CD4-positive, alpha-beta T cell treated with Interleukin-17A for 1 hour (primary cell): ENCODE data around the gene P3H3.

ENCODE experiments used
- DNase-seq: peaks from one replicate; pipeline ENCODE4 v3.0.0-alpha.2; 2020

P3H3 gene, protein sequence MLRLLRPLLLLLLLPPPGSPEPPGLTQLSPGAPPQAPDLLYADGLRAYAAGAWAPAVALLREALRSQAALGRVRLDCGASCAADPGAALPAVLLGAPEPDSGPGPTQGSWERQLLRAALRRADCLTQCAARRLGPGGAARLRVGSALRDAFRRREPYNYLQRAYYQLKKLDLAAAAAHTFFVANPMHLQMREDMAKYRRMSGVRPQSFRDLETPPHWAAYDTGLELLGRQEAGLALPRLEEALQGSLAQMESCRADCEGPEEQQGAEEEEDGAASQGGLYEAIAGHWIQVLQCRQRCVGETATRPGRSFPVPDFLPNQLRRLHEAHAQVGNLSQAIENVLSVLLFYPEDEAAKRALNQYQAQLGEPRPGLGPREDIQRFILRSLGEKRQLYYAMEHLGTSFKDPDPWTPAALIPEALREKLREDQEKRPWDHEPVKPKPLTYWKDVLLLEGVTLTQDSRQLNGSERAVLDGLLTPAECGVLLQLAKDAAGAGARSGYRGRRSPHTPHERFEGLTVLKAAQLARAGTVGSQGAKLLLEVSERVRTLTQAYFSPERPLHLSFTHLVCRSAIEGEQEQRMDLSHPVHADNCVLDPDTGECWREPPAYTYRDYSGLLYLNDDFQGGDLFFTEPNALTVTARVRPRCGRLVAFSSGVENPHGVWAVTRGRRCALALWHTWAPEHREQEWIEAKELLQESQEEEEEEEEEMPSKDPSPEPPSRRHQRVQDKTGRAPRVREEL

DNA sequence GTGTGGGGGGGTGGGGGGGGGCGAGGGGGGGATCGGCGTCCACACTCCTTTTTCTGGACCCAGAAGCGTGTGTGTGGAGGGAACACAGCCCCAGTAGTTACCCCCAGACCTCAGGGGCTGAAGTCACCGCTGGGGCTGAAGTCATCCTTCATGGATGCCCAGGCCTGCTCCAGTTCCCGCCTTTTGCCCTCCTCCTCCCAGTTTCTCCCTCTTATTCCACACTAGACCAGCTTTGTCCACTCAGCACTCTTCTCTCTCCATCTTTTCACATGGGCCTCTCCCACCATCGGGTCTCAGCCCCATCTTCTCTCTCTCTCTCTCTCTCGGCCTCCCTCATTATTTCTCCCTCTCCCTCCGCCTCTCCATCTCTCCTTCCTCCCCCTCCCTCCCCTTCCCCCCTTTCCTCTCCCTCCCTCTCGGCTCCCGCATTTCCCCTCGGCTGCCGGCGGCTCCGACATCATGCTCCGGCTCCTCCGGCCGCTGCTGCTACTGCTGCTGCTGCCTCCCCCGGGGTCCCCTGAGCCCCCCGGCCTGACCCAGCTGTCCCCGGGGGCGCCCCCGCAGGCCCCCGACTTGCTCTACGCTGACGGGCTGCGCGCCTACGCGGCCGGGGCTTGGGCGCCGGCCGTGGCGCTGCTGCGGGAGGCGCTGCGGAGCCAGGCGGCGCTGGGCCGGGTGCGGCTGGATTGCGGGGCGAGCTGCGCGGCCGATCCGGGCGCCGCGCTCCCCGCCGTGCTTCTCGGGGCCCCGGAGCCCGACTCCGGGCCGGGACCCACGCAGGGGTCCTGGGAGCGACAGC lies at the start of gene P3H3:
Gene P3H3, plus strand, starts transcription at position 426 of the 799 bp plus-strand sequence. Its CDS starts 34 bp downstream, at position 460.
- DNase-seq: no peak

DNA sequence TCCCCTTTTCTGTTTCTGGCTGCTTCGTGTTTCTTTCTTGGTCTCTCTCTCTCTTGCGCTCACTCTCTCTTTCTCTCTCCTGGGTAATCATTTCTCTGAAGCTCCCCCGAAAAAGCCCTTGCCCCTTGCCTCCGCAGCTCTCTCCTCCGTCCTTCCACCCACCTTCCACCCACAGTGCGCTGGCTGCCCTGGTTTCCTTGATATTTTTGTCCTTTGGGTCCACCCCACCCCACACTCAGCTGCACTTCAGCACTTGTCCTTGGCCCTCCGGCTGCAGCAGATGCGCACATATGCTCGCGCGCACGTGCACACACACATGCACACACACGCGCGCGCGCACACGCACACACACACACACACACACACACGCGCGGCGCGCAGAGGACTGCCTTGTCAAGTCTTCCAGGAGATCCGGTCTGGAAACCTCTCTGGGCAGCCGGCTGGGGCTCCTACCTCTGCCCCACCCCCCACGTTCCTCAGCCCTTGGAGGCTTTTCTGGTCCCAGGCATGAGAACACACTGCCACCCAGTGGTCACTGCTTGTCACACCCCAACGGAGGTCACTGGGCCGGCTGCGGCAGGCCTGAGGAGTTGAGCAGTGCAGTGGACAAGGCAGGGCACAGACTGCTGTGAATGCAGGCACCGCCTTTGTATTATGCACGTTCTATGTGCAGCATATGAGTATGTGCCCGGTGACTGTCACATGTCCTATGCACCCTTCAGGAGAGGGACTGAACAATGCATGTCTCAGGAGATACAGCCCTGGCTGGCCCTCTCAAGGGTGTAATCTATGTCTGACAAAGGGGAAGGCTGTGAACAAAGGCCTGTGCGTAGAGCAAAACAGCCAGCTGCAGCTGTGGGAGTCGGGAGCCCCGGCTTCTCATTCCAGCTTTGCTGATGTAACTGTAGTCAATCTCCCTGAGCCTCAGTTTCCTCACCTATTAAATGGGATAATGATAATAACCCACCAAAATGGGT lies 49.3 kb upstream of the P3H3 start:
- peak; percentile 90 for DNase-seq

DNA sequence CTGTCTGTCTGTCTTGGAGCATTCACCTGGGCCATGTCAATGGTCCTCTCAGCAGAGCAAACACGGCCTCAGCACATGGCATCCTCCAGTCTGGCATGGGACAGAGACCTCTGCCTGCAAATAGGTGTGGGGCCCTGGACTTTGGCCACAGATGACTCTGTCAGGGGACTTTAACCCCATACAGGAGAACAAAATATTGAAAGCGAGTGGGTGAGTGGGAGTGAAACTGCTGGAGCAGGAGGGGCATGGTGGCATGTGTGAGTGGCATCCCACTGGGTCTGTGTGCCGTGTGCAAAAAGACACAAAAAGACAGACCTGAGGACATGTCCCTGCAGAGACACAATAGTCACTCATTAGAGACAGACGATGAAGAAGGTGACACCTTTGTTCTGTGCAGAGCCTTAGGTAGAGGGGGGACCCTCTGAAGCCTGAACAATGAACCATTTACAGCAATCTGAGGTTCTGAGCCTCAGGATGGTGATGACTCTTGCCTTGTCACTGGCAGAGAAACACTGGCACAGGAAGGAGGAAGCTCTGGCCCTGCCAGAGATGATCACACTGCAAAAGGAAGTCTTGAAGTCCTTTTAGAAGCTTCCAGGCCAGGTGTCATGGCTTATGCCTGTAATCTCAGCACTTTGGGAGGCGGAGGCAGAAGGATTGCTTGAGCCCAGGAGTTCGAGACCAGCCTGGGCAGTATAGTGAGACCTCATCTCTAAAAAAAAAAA lies 48.3 kb upstream of the P3H3 start:
- DNase-seq: no peak

DNA sequence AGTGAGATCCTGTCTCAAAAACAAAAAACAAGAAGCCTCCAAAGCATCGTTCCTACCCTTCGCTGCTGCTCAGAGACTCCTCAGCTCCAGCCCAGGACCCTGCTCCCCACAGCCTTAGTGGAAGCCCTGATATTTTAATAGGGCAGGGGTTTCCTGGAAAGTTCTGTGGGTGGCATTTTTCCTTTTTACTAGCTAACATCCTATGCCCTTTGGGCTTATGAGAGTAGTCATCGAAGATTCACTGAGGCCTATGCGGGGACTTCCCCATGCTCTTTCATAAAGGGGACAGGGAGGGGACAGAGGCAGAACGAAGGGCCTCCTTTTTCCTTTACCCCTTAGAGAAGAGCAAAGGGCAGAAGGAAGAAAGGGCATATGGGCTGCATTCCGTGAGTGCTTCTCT lies 47.6 kb upstream of the P3H3 start:
- DNase-seq: no peak

DNA sequence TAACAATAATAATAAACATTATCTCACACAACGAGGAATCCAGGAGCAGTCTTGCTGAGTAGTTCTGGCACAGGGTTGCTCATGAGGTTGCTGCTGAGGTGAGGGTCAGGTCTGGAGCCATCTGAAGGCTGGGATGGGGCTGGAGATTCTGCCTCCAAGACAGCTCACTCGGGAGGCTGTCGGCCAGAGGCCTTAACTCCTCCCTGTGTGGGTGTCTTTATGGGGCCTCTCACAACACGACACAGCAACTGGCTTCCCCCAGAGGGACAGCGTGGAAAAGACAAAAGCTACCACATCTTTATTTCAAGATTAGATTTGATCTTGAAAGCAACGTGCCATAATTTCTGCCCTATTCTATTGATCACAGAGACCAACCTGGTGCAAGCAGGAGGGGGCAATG lies 46.1 kb upstream of the P3H3 start:
- DNase-seq: no peak

DNA sequence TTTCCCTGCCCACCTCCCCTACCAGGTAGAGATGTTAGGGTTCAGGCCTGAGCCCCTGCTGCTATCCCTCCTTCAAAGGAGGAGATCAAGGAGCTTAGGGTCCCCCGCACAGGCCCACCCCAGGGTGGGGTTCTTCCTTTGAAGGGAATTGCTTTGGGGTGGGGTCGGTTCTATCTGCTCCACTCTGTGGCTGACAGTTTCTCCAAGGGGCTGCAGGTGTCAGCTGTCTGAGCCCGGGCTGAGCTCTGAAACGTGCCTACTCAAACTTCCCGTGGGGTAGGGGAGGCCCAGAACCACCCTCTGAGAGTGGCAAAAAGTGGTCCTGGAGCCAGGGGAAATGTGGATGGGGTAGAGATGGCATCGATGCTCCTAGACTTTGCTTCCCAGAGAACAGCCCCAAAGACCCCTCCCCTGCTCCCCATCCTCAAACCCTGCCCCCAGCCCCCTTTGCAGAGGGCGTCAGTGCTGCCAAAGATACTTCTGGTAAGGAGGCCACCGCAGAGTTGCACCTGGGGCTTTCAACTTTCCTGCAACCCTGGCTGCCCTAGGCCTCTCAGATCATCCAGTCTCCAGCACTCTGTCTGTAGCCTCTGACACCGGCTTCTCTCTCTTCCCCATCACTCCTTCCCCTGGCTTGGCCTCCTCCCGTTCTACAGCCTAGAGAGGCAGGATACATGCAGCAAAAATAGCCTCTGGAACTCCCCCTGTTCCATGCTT lies 45.2 kb upstream of the P3H3 start:
- DNase-seq: no peak

DNA sequence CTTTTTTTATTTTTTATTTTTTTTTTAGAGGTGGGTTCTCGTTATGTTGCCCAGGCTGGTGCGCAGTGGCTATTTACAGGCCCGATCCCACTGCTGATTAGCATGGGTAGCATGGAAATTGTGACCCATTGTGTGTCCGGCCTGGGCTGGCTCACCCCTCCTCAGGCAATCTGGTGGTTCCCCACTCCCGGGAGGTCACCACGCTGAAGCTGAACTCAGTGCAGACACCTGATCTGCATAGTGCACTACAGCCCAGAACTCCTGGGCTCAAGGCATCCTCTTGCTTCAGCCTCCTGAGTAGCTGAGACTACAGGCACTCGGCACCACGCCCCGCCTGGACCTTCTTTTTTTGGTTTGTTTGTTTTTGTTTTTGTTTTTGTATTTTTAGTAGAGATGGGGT lies 44.4 kb upstream of the P3H3 start:
- DNase-seq: no peak

DNA sequence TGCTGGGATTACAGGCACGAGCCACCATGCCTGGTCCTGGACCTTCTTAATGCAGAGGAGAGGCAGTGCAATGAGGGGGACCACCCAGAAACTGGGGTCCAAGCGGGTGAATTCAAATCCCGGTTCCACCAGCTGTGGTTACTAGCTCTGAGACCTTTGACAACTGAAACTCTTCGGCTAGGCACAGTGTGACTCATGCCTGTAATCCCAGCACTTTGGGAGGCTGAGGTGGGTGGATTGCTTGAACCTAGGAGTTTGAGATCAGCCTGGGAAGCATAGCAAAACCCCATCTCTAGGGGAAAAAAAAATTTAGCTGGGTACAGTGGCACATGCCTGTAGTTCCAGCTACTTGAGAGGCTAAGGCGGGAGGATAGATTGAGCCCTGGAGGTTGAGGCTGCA lies 43.9 kb upstream of the P3H3 start:
- no peak for DNase-seq

DNA sequence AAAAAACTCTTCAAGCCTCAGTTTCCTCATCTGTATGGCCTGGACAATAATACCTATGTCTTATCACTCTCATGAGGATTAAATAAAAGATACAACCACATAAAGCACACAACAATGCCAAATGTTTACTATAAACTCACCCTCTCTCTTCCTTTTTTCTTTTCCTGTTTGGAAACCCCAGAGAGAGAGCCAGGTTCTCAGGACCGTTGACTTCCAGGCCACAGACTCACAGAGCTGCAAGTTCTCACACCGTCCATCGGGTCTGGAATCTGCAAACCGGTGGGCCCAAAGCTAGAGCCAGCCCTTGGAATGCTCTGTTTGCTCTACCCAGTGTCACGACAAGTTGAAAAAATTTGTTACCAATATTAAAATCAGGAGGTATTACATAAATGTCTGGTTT lies 43.4 kb upstream of the P3H3 start:
- no peak for DNase-seq

DNA sequence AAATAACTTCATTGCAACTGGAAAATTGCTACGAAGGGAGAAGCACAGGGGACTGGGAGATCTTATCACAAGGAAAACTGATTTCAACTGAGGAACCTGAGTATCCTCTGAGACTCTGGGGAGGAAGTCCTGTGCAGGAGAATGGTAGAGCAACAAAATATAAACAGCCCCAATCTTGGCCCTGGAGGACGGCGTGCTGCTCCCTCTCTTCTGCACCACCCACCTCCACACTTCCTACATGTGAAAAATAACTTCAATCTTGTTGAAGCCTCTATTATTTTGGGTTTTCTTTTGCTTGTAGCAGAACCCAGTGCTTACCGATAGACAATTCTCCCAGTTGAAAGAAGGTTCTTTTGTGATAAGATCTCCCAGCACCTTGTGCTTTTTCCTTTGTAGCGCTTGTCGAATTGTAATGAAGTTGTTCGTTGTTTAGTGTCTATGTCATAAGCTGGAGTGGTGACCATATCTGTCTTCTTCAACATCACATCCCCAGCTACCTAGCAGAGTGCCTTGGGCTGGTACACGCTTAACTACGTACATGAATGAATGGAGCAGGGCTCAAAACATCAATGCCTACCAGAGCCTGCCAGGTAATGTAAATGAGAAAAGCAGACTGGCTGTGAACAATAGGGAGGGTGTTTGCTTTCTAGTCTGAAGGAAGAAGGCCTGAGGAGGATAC lies 41.7 kb upstream of the P3H3 start:
- peak; percentile 44 for DNase-seq

DNA sequence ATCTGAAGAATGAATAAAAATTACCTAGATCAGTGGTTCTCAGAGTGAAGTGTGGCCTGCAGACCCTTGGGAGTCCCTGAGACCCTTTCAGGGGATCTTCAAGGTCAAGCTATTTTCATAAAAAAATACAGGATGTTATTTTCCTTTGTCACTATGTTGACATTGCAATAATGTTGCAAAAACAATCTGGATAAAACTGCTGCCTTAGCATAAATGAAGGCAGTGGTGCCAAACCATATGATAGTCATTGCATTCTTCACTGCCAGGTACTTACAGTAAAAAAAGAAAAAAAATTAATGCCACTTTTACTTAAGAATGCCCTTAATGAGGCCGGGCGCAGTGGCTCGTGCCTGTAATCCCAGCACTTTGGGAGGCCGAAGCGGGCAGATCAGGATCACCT lies 40.9 kb upstream of the P3H3 start:
- DNase-seq: no peak

DNA sequence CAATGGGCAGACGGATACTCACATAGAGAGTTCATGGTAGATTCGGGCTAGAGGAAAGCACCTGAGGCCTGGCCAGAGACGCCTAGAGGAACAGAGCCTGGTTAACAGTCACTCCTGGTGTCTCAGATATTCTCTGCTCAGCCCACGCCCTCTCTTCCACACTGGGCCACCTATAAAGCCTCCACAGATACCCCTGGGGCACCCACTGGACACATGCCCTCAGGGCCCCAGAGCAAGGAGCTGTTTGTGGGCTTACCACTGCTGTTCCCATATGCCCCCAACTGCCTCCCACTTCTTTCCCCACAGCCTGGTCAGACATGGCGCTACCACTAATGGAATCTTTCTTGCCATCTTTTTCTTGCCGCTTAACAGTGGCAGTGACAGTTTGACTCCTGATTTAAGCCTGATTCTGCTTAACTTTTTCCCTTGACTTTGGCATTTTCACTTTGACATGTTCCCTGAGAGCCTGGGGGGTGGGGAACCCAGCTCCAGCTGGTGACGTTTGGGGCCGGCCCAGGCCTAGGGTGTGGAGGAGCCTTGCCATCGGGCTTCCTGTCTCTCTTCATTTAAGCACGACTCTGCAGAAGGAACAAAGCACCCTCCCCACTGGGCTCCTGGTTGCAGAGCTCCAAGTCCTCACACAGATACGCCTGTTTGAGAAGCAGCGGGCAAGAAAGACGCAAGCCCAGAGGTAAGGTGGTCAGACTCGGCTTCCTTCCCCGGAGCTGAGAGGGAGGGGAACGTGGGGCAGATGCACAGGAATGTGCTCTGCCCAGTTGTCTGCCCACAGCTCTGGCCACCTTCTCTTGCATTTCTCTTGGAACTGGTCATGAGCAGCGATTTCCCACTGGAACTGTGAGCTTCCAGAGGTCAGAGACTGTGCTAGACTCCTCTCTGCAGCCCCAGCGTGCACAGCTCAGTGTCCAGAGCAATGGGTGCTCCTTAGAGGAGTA lies 39.0 kb upstream of the P3H3 start, which contains the start of gene CD4:
Gene CD4, plus strand, starts transcription at position 557 of the 953 bp plus-strand sequence. CDS start 10,611 bp downstream, outside the sequence.
- DNase-seq: peak; percentile 77

DNA sequence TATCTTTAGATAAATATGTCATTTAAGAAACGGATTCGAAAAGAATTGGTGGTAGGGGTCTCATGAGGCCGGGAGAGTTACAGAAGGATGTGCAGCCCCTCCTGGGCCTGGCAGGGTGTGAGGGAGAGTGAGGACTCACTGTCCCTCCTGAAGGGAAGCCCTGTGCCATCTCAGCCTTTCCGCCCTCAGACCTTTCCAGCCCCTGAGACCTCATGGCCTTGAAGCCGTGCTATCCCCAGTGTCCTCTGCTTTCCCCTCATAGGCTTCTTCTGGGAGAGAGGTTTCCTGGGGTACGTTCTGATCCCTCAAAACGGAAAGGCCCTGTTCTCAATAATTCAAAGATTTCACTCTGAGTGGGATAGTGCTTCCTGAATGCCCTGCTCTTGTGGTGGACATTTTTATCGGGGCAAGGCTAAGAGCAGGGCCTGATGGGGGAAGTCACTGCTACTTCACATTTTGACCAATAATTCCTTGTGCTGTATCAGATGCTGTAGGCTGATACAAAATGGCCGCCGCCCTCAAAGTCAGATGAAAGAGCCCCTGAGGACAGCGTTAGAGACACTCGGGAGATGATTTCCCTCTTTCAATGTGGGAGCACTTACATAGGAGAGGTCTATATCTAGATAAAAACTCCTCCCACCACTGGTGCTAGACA lies 37.6 kb upstream of the P3H3 start:
- DNase-seq: peak; percentile 55

DNA sequence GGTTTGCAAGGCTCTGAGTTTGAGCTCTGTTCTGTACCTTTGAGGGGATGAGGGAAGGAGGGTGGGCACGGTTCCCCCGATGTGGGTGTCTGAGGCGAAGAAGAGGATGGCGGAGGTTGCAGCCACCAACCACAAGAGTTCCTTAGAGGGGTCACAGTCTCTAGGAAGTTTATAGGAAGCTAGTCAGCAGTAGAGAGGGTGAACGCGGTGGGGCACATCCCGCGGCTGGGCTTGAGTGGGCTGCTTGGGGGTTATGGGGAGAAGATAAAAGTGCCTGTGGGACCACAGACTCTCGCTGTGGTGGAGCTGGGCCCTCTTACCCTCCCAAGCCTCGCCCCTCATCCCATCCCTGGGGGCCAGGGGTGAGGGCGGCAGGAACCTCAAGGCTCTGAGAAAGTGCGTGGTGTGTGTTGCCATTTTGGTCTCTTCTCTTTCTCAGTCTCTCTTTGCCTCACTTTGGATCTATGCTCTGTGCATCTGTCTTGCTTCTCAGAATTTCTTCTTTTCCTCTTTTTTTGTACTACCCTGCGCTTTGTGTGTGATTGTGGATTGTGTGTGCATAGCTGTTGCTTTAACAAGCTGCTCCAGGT lies 36.2 kb upstream of the P3H3 start:
- DNase-seq: no peak

DNA sequence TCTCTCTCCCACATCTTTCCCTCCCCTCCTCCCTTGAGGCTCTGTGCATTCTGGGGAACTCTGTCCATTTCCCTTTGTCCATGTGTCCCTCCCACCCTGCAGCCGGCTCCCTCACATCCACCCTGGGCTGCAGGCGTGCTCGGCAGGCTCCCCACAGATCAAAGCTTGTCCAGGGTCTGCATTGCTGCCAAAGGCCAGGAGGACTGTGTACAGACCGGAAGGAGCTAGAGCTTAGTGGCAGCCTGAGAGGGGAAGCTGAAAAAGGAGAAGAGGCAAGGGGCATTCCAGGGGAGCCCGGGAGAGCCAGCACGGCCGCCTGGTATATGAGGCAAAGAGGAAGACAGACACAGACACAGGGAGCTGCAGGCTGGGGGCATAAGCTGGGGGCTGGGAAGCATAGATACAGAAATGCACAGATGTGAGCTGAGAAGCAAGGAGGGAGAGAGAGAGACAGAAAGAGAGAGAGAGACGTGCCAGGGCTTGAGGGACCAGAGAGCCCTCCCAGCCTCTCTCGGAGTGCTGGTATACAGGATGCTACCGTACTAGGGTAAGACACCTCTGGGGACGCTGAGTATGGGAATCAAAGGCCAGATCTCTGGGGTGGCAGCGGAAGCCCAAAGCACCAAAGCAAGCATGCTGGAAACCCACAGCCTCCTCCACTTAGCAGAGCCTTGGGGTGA lies 35.5 kb upstream of the P3H3 start:
- peak; percentile 53 for DNase-seq

DNA sequence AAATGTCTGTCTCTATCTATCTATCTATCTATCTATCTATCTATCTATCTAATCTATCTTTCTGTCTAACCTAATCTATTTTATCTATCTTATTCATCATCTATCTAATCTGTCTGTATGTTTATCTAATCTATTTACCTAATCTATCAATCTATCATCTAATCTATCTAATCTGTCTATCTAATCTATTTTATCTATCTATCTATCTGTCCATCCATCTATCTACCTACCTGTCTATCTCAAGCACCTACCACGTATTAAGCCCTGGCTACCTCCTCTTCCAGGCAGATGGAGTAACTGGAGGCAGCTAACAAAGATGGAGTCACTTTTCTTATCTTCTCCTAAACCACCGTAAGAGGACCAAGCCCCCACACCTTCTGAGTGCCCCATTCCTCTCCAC lies 33.1 kb upstream of the P3H3 start:
- no peak for DNase-seq

DNA sequence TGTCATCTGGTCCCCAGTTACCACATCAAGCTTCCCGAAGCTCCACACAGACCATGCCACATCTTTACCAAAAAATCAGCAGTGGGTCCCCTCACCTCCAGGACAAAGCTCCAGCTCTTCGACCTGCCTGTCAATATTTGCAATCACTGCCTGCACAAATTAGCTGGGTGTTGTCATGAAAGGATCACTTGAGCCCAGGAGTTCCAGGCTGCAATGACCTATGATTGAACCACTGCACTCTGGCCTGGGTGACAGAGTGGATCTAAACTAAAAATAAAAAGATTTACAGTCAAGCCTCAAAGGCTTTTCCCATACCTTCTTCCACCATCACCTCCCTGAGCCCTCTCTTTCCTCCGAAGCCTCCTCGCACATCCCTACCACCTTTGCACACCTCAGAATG lies 31.6 kb upstream of the P3H3 start:
- no peak for DNase-seq
